Measurements from ENCODE around the gene GPD1L.
A peak's percentile ranks its signal among the peaks of the same experiment; 100 is the strongest.
"Not testable (repeated sequence)": the region's sequence is repeated elsewhere in the genome, so short reads cannot be mapped to it uniquely, and the experiment has no call there.

Gene GPD1L

DNA sequence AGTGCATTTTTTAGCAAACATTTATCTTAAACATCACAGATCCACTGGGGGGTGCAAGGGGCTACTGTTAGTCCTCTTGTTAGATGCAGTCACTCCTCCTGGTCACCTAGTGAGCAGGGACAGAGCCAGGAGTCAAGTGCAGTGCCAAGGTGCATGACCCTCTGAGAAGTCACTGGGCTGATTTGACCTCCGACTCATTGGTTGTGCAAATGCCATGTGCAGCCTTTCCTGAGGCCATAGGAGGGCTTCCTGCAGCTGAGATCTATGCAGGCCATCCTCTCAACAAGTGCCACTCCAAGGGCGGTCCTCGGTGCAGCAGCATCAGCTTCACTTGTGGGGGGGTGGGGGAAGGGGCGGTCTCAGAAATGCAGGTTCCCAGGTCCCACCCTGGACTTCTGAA lies 60.2 kb downstream of the GPD1L start:
- H3K9me3 Mint-ChIP-seq: peaks cover 8% of the 10 kb centered on the region
- H3K4me1 Mint-ChIP-seq (ENCODE audit: low read depth): no peaks in the 10 kb centered on the region
- H3K27ac Mint-ChIP-seq: no peak overlapping the region
- no peak overlapping the region for H3K4me3 Mint-ChIP-seq
- H3K27me3 Mint-ChIP-seq (ENCODE audit: low read depth): no peaks in the 10 kb centered on the region
- peaks cover 36% of the 10 kb centered on the region for H3K36me3 Mint-ChIP-seq (ENCODE audit: low read depth)

GRCh38 chr3:32172420-32172819 lies 66.0 kb downstream of the GPD1L start:
- peaks cover 6% of the 10 kb centered on the region for H3K4me1 Mint-ChIP-seq (ENCODE audit: low read depth)
- H3K27ac Mint-ChIP-seq: no peak overlapping the region
- H3K9me3 Mint-ChIP-seq: peaks cover 17% of the 10 kb centered on the region
- H3K27me3 Mint-ChIP-seq (ENCODE audit: low read depth): no peaks in the 10 kb centered on the region
- H3K4me3 Mint-ChIP-seq: no peak overlapping the region
- H3K36me3 Mint-ChIP-seq (ENCODE audit: low read depth): peaks cover 19% of the 10 kb centered on the region

DNA sequence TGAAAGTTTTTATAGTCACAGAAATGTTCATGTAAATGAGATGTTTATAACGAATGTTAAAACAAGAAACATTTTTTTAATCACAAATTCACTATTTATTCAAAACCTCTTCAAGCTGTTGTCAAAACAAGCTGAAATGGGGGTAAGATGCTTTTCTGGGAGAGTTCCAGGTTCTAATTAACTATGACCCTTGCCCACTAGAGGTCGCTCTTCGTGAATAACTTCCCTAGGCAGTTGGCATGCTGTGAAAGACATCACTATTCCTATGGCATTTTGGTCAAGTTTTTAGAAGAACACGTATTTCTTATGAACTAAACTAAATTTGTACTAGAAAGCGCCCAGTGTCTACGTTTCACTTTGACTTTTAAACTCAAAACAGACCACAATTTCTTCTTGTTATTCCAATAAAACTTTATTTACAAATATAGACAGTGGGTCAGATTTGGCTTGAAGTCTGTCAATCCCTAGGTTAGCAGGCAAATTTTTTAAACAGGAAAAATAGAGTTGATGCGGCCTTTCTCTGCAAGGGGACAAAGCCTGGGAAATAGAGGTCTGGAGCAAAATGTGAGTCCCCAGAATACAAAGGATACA lies 69.3 kb downstream of the GPD1L start:
- Mint-ChIP-seq H3K9me3 (peaks cover 13% of the 10 kb centered on the region), H3K36me3 (ENCODE audit: low read depth) (peaks cover 8% of the 10 kb centered on the region), H3K27me3 (ENCODE audit: low read depth) (peaks cover 9% of the 10 kb centered on the region), H3K4me1 (ENCODE audit: low read depth) (peaks cover 12% of the 10 kb centered on the region), H3K27ac (no peak overlapping the region), H3K4me3 (no peak overlapping the region)

DNA sequence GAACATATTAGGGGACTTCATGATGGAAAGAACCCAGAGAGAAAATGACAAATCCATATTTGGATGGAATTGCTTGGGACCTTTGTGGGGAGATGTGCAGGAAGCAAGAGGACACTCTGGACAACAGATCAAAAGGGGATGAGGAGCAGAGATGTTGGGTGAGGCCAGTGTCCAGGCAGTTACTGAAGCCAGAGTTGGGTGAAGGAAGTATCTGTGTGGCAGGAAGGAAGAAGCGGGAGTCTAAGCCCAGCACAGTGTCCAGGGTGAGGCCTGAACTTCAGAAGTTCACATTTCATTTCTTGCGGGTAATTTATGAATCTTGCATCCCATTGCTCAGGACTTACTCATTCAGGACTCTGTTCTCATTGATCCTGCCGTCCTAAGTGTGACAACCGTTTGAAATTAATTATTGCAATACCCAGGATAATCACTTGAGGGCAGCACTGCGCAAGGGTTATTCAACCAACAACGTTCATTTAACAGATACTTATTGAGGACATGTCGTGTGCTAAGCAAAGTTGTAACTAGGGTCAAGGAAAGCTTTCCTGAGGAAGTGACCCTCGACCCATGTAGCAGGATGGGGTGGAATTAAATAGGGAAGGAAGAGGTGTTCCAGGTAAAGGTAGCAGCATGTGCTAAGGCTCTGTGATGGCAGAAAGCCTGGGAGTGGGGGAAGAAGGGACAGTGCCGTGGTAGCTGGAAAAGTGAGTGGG lies 70.7 kb downstream of the GPD1L start:
- peaks cover 9% of the 10 kb centered on the region for H3K27me3 Mint-ChIP-seq (ENCODE audit: low read depth)
- peaks cover 4% of the 10 kb centered on the region for H3K9me3 Mint-ChIP-seq
- H3K4me1 Mint-ChIP-seq (ENCODE audit: low read depth): peaks cover 12% of the 10 kb centered on the region
- H3K27ac Mint-ChIP-seq: no peak overlapping the region
- peaks cover 3% of the 10 kb centered on the region for H3K36me3 Mint-ChIP-seq (ENCODE audit: low read depth)
- H3K4me3 Mint-ChIP-seq: peak overlapping the region; percentile 0

DNA sequence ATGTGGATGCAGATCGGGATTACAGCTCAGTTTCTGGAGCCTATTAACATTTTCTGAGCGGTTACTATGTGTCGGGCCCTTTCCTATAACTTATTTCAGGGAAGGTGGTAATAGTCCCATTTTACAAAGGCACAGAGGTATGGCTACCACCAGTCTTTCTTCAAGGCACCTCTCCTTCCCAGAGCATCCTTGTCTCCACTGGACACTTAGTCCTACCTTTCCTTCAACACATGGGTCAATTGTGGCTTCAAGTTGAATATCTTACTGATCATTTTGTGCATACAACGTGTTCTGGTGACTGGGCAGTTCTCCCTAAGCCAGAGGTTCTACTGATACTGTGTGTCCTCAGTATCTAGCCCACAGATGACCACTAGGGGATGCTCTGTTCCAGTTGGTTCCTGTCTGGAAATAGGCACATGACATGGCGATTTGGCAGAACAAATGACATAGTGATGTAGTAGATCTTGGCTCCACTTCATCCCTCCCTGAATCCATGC lies 71.3 kb downstream of the GPD1L start:
- H3K27me3 Mint-ChIP-seq (ENCODE audit: low read depth): peaks cover 13% of the 10 kb centered on the region
- peaks cover 12% of the 10 kb centered on the region for H3K4me1 Mint-ChIP-seq (ENCODE audit: low read depth)
- H3K36me3 Mint-ChIP-seq (ENCODE audit: low read depth): no peaks in the 10 kb centered on the region
- no peak overlapping the region for H3K4me3 Mint-ChIP-seq
- H3K27ac Mint-ChIP-seq: no peak overlapping the region
- no peaks in the 10 kb centered on the region for H3K9me3 Mint-ChIP-seq

GRCh38 chr3:32180141-32180784 lies 73.8 kb downstream of the GPD1L start:
- peaks cover 18% of the 10 kb centered on the region for H3K27me3 Mint-ChIP-seq (ENCODE audit: low read depth)
- no peak overlapping the region for H3K27ac Mint-ChIP-seq
- no peaks in the 10 kb centered on the region for H3K36me3 Mint-ChIP-seq (ENCODE audit: low read depth)
- no peaks in the 10 kb centered on the region for H3K9me3 Mint-ChIP-seq
- no peak overlapping the region for H3K4me3 Mint-ChIP-seq
- H3K4me1 Mint-ChIP-seq (ENCODE audit: low read depth): peaks cover 12% of the 10 kb centered on the region

- H3K9me3 Mint-ChIP-seq: no peaks in the 10 kb centered on the region
- H3K36me3 Mint-ChIP-seq (ENCODE audit: low read depth): no peaks in the 10 kb centered on the region
- no peak overlapping the region for H3K4me3 Mint-ChIP-seq
- peaks cover 12% of the 10 kb centered on the region for H3K4me1 Mint-ChIP-seq (ENCODE audit: low read depth)
- H3K27me3 Mint-ChIP-seq (ENCODE audit: low read depth): peaks cover 18% of the 10 kb centered on the region
- H3K27ac Mint-ChIP-seq: no peak overlapping the region
Measured at GRCh38 chr3:32181365-32181764, 74.9 kb downstream of the GPD1L start.

DNA sequence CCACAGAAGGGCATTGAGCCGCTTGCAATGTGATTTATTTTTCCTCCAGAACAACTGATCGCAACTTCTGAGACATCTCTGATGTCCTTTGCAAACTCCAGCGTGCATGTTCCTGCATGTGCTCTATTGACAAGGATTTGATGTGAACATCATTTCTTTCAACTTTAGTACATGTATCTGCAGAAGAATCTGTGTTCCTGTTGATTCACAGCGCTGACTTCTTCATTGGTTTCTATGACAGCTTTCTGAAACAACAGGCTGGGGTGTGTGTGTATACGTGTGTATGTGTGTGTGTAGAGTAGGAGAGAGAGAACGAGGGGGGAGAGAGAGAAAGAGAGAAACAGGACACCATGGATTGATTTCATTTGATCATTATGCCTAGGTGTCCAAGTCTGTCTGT lies 75.4 kb downstream of the GPD1L start:
- no peak overlapping the region for H3K27ac Mint-ChIP-seq
- H3K27me3 Mint-ChIP-seq (ENCODE audit: low read depth): peaks cover 18% of the 10 kb centered on the region
- H3K4me3 Mint-ChIP-seq: no peak overlapping the region
- H3K4me1 Mint-ChIP-seq (ENCODE audit: low read depth): peaks cover 12% of the 10 kb centered on the region
- H3K36me3 Mint-ChIP-seq (ENCODE audit: low read depth): no peaks in the 10 kb centered on the region
- H3K9me3 Mint-ChIP-seq: no peaks in the 10 kb centered on the region

DNA sequence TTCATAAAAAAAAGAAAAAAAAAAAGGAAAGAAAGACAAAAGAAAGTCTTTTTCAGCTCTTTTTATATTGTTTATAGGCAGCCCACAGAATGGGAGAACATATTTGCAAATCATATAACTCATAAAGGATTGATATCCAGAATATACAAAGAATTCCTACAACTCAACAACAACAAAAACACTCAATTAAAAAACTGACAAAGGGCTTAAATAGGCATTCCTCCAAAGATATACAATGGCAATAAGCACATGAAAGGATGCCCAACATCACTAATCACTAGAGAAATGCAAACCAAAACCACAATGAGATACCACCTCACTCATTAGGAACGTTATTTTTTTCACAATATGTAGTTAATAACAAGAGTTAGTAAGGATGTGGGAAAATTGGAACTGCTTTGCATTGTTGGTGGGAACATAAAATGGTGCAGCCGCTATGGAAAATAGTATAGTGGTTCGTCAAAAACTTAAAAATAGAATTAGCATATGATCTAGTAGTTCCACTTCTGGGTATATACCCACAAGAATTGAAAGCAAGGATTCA lies 77.8 kb downstream of the GPD1L start:
- peaks cover 2% of the 10 kb centered on the region for H3K4me1 Mint-ChIP-seq (ENCODE audit: low read depth)
- H3K4me3 Mint-ChIP-seq: no peak overlapping the region
- H3K27me3 Mint-ChIP-seq (ENCODE audit: low read depth): peaks cover 29% of the 10 kb centered on the region
- H3K27ac Mint-ChIP-seq: no peak overlapping the region
- H3K36me3 Mint-ChIP-seq (ENCODE audit: low read depth): no peaks in the 10 kb centered on the region
- H3K9me3 Mint-ChIP-seq: no peaks in the 10 kb centered on the region

DNA sequence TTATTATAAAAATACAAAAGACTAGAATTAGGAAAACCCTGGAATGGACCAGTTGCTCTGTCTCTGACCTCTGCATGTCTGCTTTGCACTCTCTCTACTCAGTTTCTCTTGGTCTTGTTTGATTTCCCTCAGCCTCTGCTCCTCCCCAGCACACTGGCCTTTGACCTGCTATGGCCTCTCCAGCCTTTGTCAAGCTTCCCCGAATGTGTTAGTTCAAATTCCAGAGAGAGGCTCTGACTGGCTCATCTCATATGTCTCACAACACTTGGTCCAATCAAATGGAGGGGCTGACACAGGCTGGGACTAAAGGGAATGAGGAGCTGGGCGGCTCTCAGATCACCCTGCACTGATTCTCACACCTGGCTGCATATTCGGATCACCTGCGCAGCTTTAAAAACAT lies 79.7 kb downstream of the GPD1L start:
- peaks cover 3% of the 10 kb centered on the region for H3K4me1 Mint-ChIP-seq (ENCODE audit: low read depth)
- no peak overlapping the region for H3K27ac Mint-ChIP-seq
- H3K36me3 Mint-ChIP-seq (ENCODE audit: low read depth): no peaks in the 10 kb centered on the region
- peaks cover 31% of the 10 kb centered on the region for H3K27me3 Mint-ChIP-seq (ENCODE audit: low read depth)
- no peak overlapping the region for H3K4me3 Mint-ChIP-seq
- no peaks in the 10 kb centered on the region for H3K9me3 Mint-ChIP-seq

DNA sequence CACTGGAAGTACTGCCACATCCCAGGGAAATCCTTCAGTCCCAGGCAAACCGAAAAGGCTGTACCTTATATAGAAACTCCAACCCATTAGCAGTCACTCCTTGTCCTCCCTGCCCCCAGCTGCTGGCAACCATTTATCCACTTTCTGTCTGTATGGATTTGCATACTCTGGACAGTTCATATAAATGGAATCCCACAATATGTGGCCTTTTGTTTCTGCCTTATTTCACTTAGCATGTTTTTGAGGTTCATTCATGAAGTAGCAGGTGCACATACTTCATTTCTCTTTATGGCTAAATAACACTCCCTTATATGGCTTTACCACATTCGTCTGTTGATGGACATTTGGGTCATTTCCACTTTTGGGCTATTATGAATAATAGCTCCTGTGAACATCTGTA lies 80.5 kb downstream of the GPD1L start:
- Mint-ChIP-seq H3K36me3 (ENCODE audit: low read depth) (no peaks in the 10 kb centered on the region), H3K27me3 (ENCODE audit: low read depth) (peaks cover 32% of the 10 kb centered on the region), H3K9me3 (no peaks in the 10 kb centered on the region), H3K4me1 (ENCODE audit: low read depth) (peaks cover 3% of the 10 kb centered on the region), H3K4me3 (no peak overlapping the region), H3K27ac (no peak overlapping the region)

DNA sequence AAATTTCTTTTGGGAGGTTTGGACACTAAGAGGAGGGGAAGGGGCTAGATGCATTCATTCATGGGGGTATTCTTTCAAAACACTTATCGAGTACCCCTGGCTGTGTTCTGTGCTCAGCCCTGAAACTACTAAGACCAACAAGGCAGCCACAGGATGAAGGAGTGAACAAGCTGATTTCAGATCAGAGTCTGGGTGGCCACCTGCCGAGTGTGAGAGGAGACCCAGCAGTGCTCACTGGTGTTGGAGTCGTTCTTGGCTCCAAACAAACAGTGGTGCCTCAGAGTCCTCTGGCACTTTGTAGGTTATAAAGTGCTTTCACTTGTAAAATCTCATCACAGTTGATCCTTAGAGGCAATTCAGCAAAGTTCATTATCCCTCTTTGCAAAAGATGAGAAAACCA lies 83.3 kb downstream of the GPD1L start:
- no peaks in the 10 kb centered on the region for H3K36me3 Mint-ChIP-seq (ENCODE audit: low read depth)
- H3K27me3 Mint-ChIP-seq (ENCODE audit: low read depth): peaks cover 26% of the 10 kb centered on the region

GRCh38 chr3:32190556-32190955 lies 84.1 kb downstream of the GPD1L start:
- H3K27me3 Mint-ChIP-seq (ENCODE audit: low read depth): peaks cover 26% of the 10 kb centered on the region
- H3K4me3 Mint-ChIP-seq; H3K4me1 Mint-ChIP-seq (ENCODE audit: low read depth); H3K27ac Mint-ChIP-seq; H3K9me3 Mint-ChIP-seq; H3K36me3 Mint-ChIP-seq (ENCODE audit: low read depth): not testable (repeated sequence)

More for the DNA sequence above, 83.3 kb downstream of the GPD1L start:
- Mint-ChIP-seq H3K4me3 (no peak overlapping the region), H3K4me1 (ENCODE audit: low read depth) (peaks cover 3% of the 10 kb centered on the region), H3K27ac (no peak overlapping the region), H3K9me3 (no peaks in the 10 kb centered on the region)

DNA sequence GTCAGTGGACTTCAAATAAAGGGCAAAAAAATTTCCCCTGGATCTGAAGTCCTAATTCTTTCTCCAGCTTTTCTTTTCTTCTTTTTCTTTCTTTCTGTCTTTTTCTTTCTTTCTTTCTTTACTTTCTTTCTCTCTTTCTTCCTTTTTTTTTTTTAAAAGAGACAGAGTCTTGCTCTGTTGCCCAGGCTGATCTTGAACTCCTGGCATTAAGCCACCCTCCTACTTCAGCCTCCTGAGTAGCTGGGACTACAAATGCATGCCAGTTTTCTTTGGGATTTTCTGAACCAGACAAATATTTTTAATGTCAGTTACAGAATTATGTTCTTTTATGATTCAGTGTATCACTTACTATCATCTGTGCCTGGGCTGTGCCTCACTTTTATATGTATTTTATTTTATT lies 86.7 kb downstream of the GPD1L start:
- Mint-ChIP-seq H3K9me3 (no peaks in the 10 kb centered on the region), H3K4me1 (ENCODE audit: low read depth) (peaks cover 3% of the 10 kb centered on the region), H3K27ac (no peak overlapping the region), H3K4me3 (no peak overlapping the region), H3K27me3 (ENCODE audit: low read depth) (peaks cover 21% of the 10 kb centered on the region), H3K36me3 (ENCODE audit: low read depth) (no peaks in the 10 kb centered on the region)

DNA sequence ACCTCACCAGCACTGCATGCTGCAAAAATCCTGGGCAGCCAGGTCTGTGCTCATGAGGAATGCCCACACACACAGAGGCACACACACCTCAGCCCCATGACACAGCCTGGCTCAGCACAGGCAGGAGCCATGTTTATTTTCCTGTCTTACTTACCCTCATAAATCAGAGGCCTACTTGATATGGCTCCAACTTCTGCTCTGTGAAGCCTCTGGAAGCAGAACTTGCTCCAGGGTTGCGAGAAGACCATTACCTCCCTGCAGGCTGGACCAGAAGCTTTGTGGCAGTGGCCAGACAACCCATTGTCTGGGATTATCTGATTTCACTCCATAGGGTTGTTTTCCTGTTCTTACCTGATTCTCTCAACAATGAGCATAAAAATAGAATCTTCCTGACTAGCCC lies 88.2 kb downstream of the GPD1L start:
- no peak overlapping the region for H3K27ac Mint-ChIP-seq
- H3K27me3 Mint-ChIP-seq (ENCODE audit: low read depth): peaks cover 20% of the 10 kb centered on the region
- no peaks in the 10 kb centered on the region for H3K9me3 Mint-ChIP-seq
- H3K4me3 Mint-ChIP-seq: no peak overlapping the region
- no peaks in the 10 kb centered on the region for H3K36me3 Mint-ChIP-seq (ENCODE audit: low read depth)
- peaks cover 3% of the 10 kb centered on the region for H3K4me1 Mint-ChIP-seq (ENCODE audit: low read depth)
